Tibial nerve (tissue), 4 donors: ENCODE data around the gene IQSEC1. TPM values are rescaled to one million over a fixed set of nuclear protein-coding genes. Genes with fewer than 3 reads are reported as not detected.

Source experiments
- DNase-seq, 2 donors: peaks; one replicate each; pipeline ENCODE4 v3.0.0-alpha.2; 2019; ENCODE audit warnings: low spot score in 2 of 2
- H3K27ac ChIP-seq, 4 donors: fragments of 200-600 bp; sonication (generic) in 3 of 4; one replicate each; pipeline ENCODE4 v1.5.1; 2017 to 2019; ENCODE audit warnings: mild to moderate bottlenecking in 1 of 4
- H3K27me3 ChIP-seq, 2 donors: fragments of 200-600 bp; sonication (generic) in 1 of 2; one replicate each; pipeline versions ENCODE4 v1.5.1 to v1.6.0; 2017 to 2019
- H3K36me3 ChIP-seq, 3 donors: fragments of 200-600 bp; sonication (generic); one replicate each; pipeline ENCODE4 v1.5.1; 2018 to 2019
- H3K4me1 ChIP-seq, 4 donors: fragments of 200-600 bp; sonication (generic) in 3 of 4; one replicate each; pipeline ENCODE4 v1.5.1; 2017 to 2019
- H3K4me3 ChIP-seq, 4 donors: fragments of 200-600 bp; sonication (generic) in 3 of 4; one replicate each; pipeline ENCODE4 v1.5.1; 2017 to 2019; ENCODE audit warnings: mild to moderate bottlenecking in 1 of 4, moderate library complexity in 1 of 4
- H3K9me3 ChIP-seq, 4 donors: fragments of 200-600 bp; sonication (generic) in 3 of 4; one replicate each; pipeline ENCODE4 v1.5.1; 2017 to 2019
- CTCF ChIP-seq, 5 experiments: fragments of 200-600 bp in 3 of 5; fragments of 450-650 bp in 2 of 5; sonication (generic) in 3 of 5; IDR thresholded peaks; one replicate each; pipeline ENCODE4 v1.5.1; 2016 to 2019; ENCODE audit warnings: antibody characterized with exemption in 5 of 5, mild to moderate bottlenecking in 3 of 5, moderate library complexity in 2 of 5
- EP300 ChIP-seq, 2 donors: sonication (generic); formaldehyde crosslinking; IDR thresholded peaks; one replicate each; pipeline ENCODE4 v1.6.1; 2017; ENCODE audit warnings: antibody characterized with exemption in 2 of 2, mild to moderate bottlenecking in 1 of 2
- POLR2A ChIP-seq, 2 donors: fragments of 450-650 bp; IDR thresholded peaks; one replicate each; pipeline ENCODE4 v1.6.1; 2017; ENCODE audit warnings: antibody characterized with exemption in 2 of 2, mild to moderate bottlenecking in 2 of 2, moderate library complexity in 2 of 2
- WGBS, 2 donors: methylation state at CpG; one replicate each; pipeline ENCODE4 v1.1.5; 2018; 5-methylcytosine and 5-hydroxymethylcytosine counted together
- total RNA-seq, 4 donors: library from RNA; depleted of rRNA; stranded (reverse); fragments of >200 nt; gene quantifications; one replicate each; pipeline ENCODE4 v1.1.0, GENCODE V29; 2016

The IQSEC1 gene
- total RNA-seq, 4 donors from 2014 or later, result 58.2 to 77.5 (median 68.6) TPM

GRCh38 chr3:12974819-12975218 lies 98.4 kb downstream of the IQSEC1 start:
- WGBS, 2 donors, result 85 to 93% methylated on average over 4 to 6 of the region's 6 CpGs
- no peak for DNase-seq
- H3K27me3 ChIP-seq, result no peaks in the 10 kb centered on the region
- TF ChIP-seq POLR2A (IDR thresholded peaks at IDR 0.05), result no peak
- no peak for TF ChIP-seq CTCF (IDR thresholded peaks at IDR 0.05)
- TF ChIP-seq EP300 (IDR thresholded peaks at IDR 0.05), result no peak
- H3K36me3 ChIP-seq, result peaks cover 0 to 1% (median 0%) of the 10 kb centered on the region in 3 donors
- peaks cover 0 to under 1% (median 0%) of the 10 kb centered on the region in 4 donors for H3K4me1 ChIP-seq
- H3K9me3 ChIP-seq, result no peaks in the 10 kb centered on the region
- no peak overlapping the region for H3K4me3 ChIP-seq
- no peak overlapping the region for H3K27ac ChIP-seq

GRCh38 chr3:12974334-12974733 lies 98.9 kb downstream of the IQSEC1 start:
- no peaks in the 10 kb centered on the region for H3K9me3 ChIP-seq
- 59 to 64% methylated on average over 4 to 6 of the region's 6 CpGs for WGBS, 2 donors
- TF ChIP-seq CTCF (IDR thresholded peaks at IDR 0.05) (no peak), EP300 (IDR thresholded peaks at IDR 0.05) (no peak)

GRCh38 chr3:12973827-12974226 lies 99.4 kb downstream of the IQSEC1 start:
- H3K4me3 ChIP-seq, result no peak overlapping the region
- H3K27me3 ChIP-seq, result no peaks in the 10 kb centered on the region
- H3K27ac ChIP-seq, result no peak overlapping the region
- no peaks in the 10 kb centered on the region for H3K36me3 ChIP-seq
- no peak for DNase-seq
- 79 to 81% methylated on average over 6 of the region's 6 CpGs for WGBS, 2 donors
- no peaks in the 10 kb centered on the region for H3K9me3 ChIP-seq
- peaks cover 0 to 9% (median 0%) of the 10 kb centered on the region in 4 donors for H3K4me1 ChIP-seq
- TF ChIP-seq EP300 (IDR thresholded peaks at IDR 0.05) (no peak), CTCF (IDR thresholded peaks at IDR 0.05) (no peak), POLR2A (IDR thresholded peaks at IDR 0.05) (no peak)

More at GRCh38 chr3:12974334-12974733, 98.9 kb downstream of the IQSEC1 start:
- H3K4me1 ChIP-seq, result peaks cover 0 to 6% (median 0%) of the 10 kb centered on the region in 4 donors
- no peak for DNase-seq
- H3K36me3 ChIP-seq, result no peaks in the 10 kb centered on the region
- H3K4me3 ChIP-seq, result no peak overlapping the region
- no peak overlapping the region for H3K27ac ChIP-seq
- H3K27me3 ChIP-seq, result no peaks in the 10 kb centered on the region

GRCh38 chr3:12972781-12973702 lies 100.2 kb downstream of the IQSEC1 start:
- Histone ChIP-seq H3K36me3 (no peaks in the 10 kb centered on the region), H3K27me3 (no peaks in the 10 kb centered on the region), H3K4me1 (peaks cover 0 to 16% (median 4%) of the 10 kb centered on the region in 4 donors), H3K27ac (no peak overlapping the region), H3K4me3 (no peak overlapping the region), H3K9me3 (no peaks in the 10 kb centered on the region)
- TF ChIP-seq EP300 (IDR thresholded peaks at IDR 0.05), result no peak
- no peak for TF ChIP-seq POLR2A (IDR thresholded peaks at IDR 0.05)
- WGBS, 2 donors, result 79 to 84% methylated on average over 10 of the region's 10 CpGs
- DNase-seq, result no peak

- Histone ChIP-seq H3K4me3 (no peak overlapping the region), H3K27ac (no peak overlapping the region), H3K27me3 (no peaks in the 10 kb centered on the region), H3K4me1 (peaks cover 2 to 18% (median 5%) of the 10 kb centered on the region in 4 donors), H3K36me3 (no peaks in the 10 kb centered on the region), H3K9me3 (no peaks in the 10 kb centered on the region)
- DNase-seq, result no peak
- TF ChIP-seq POLR2A (IDR thresholded peaks at IDR 0.05), result no peak
- no peak for TF ChIP-seq CTCF (IDR thresholded peaks at IDR 0.05)
- no peak for TF ChIP-seq EP300 (IDR thresholded peaks at IDR 0.05)
- 86 to 94% methylated on average over 3 of the region's 3 CpGs for WGBS, 2 donors
These were observed 101.2 kb downstream of the IQSEC1 start for GRCh38 chr3:12972043-12972442.
